Measurements from ENCODE around the gene AP3D1. TPM values are rescaled to one million over a fixed set of nuclear protein-coding genes. Genes with fewer than 3 reads are reported as not detected.
"Not testable (repeated sequence)": the region's sequence is repeated elsewhere in the genome, so short reads cannot be mapped to it uniquely, and the experiment has no call there.

AP3D1 gene
- total and polyA plus RNA-seq, 9 of the 15 experiments (the other 6 are each of a cell fraction or from before 2014, with no cell fraction given) = 1.2 to 86.1 (median 35.9) TPM

- TF ChIP-seq TCF15 (CRISPR knock-in tag; IDR thresholded peaks at IDR 0.05) (no peak), ZBED1 (IDR thresholded peaks at IDR 0.05) (no peak), ETS2 (tag; IDR thresholded peaks at IDR 0.05; ENCODE audit: borderline replicate concordance, poor library complexity, severe bottlenecking) (no peak), AFF4 (CRISPR knock-in tag; IDR thresholded peaks at IDR 0.05) (no peak), ZNF668 (CRISPR knock-in tag; IDR thresholded peaks at IDR 0.05) (no peak), MYBL2 (IDR thresholded peaks at IDR 0.05; ENCODE audit: low read depth) (no peak), MYBL2 (CRISPR knock-in tag; IDR thresholded peaks at IDR 0.05; ENCODE audit: borderline replicate concordance) (no peak), HEY1 (CRISPR knock-in tag; IDR thresholded peaks at IDR 0.05; ENCODE audit: borderline replicate concordance) (no peak), ZNF639 (CRISPR knock-in tag; conservative IDR thresholded peaks at IDR 0.05 in 1 of 2, IDR thresholded peaks at IDR 0.05 in 1 of 2) (no peak), ZBTB7A (IDR thresholded peaks at IDR 0.05; ENCODE audit: borderline replicate concordance, control insufficient read depth, low read depth, low read length) (no peak), TBL1XR1 (IDR thresholded peaks at IDR 0.05; ENCODE audit: low read length in 2 of 2) (no peak)
Observed at GRCh38 chr19:2129022-2129421, 22.3 kb downstream of the AP3D1 start (continued).

GRCh38 chr19:2128252-2128651, 23.1 kb downstream of the AP3D1 start:
- BruUV-seq (replicated peaks); FAIRE-seq; H2AFZ ChIP-seq (ENCODE audit: low read depth, low read length); intact Hi-C loops (cut with micrococcal nuclease); H3K9me3 ChIP-seq (replicated peaks; ENCODE audit: control insufficient read depth, insufficient read depth, low read depth, low read length); H3K4me2 ChIP-seq (ENCODE audit: insufficient read depth, low read length); H3K9ac ChIP-seq (ENCODE audit: insufficient read depth in 1 of 2, low read depth in 2 of 2, low read length in 2 of 2); H3K27me3 ChIP-seq (ENCODE audit: control insufficient read depth in 2 of 2, insufficient read depth in 2 of 2, low read length in 2 of 2); ATAC-seq; H3K79me2 ChIP-seq (ENCODE audit: control insufficient read depth, insufficient read depth, low read length); H4K20me1 ChIP-seq (replicated peaks; ENCODE audit: control insufficient read depth, insufficient read depth, low read length); H3K27ac ChIP-seq (ENCODE audit: extremely low read depth, low read depth, low read length); H3K4me3 ChIP-seq; DNase-seq (ENCODE audit: extremely low read depth in 1 of 4, low spot score in 3 of 4); in situ Hi-C loops (cut with MboI); H3K9me1 ChIP-seq (ENCODE audit: control insufficient read depth, insufficient read depth, low read length); POLR2A ChIA-PET: not testable (repeated sequence)
- Histone ChIP-seq H3K4me1 (replicated peaks in 1 of 2; ENCODE audit: control insufficient read depth in 2 of 2, insufficient read depth in 2 of 2, low read length in 2 of 2) (peaks cover 0 to 18% of the 10 kb centered on the region in 2 experiments; a peak in 1 of 5 replicates), H3K36me3 (ENCODE audit: control insufficient read depth, insufficient read depth, low read length) (peaks cover 90% of the 10 kb centered on the region; the same call in 2 of the 3 replicates)
- 93% methylated on average over 8 of the region's 34 CpGs for WGBS (ENCODE audit: insufficient coverage, low coverage, missing lambda C conversion rate)
- CTCF ChIA-PET (ENCODE audit: low intra/inter-chr PET ratio) = interaction anchor here (0.5 kb wide), 1 partner anchor 20 kb away, joined by 3 read pairs; no protein-coding TSS in a partner anchor
